Hepatocyte (in vitro differentiated cells): ENCODE results near the gene PRPF6. TPM values are rescaled to one million over a fixed set of nuclear protein-coding genes. Genes with fewer than 3 reads are reported as not detected.

Source experiments
- DNase-seq: peaks from one replicate; pipeline ENCODE4 v3.0.0-alpha.2; 2016; ENCODE audit warnings: low spot score
- H2AFZ ChIP-seq: fragments of 200-600 bp; sonication (generic); 2 replicates; pipeline ENCODE4 v1.6.0; 2016; ENCODE audit warnings: antibody characterized with exemption, mild to moderate bottlenecking
- H3K27ac ChIP-seq: fragments of 200-600 bp; sonication (generic); 2 replicates; pipeline ENCODE4 v1.5.1; 2016; ENCODE audit warnings: mild to moderate bottlenecking
- H3K27me3 ChIP-seq: fragments of 200-600 bp; sonication (generic); 2 replicates; pipeline ENCODE4 v1.6.1; 2016
- H3K36me3 ChIP-seq: fragments of 200-600 bp; sonication (generic); replicated peaks from 2 replicates; pipeline ENCODE4 v1.5.1; 2016; ENCODE audit warnings: low read depth; ENCODE audit not compliant: insufficient read depth
- H3K4me1 ChIP-seq: fragments of 200-600 bp; sonication (generic); 2 replicates; pipeline ENCODE4 v1.5.1; 2016; ENCODE audit warnings: mild to moderate bottlenecking, moderate library complexity; ENCODE audit not compliant: insufficient read depth
- H3K4me2 ChIP-seq: fragments of 200-600 bp; sonication (generic); 2 replicates; pipeline ENCODE4 v1.6.0; 2016
- H3K4me3 ChIP-seq: fragments of 200-600 bp; sonication (generic); 2 replicates; pipeline ENCODE4 v1.5.1; 2016; ENCODE audit warnings: mild to moderate bottlenecking
- H3K79me2 ChIP-seq: fragments of 200-600 bp; sonication (generic); 2 replicates; pipeline ENCODE4 v1.6.0; 2017; ENCODE audit warnings: mild to moderate bottlenecking
- H3K9me2 ChIP-seq: fragments of 200-600 bp; sonication (generic); replicated peaks from 2 replicates; pipeline ENCODE4 v1.6.0; 2017; ENCODE audit warnings: mild to moderate bottlenecking; ENCODE audit not compliant: insufficient read depth
- H3K9me3 ChIP-seq: fragments of 200-600 bp; sonication (generic); 2 replicates; pipeline ENCODE4 v1.5.1; 2016; ENCODE audit warnings: low read depth, mild to moderate bottlenecking
- H4K20me1 ChIP-seq: fragments of 200-600 bp; sonication (generic); 2 replicates; pipeline ENCODE4 v1.6.0; 2016; ENCODE audit warnings: mild to moderate bottlenecking; ENCODE audit not compliant: insufficient read depth, poor library complexity, severe bottlenecking
- CTCF ChIP-seq: fragments of 200-600 bp; sonication (generic); IDR thresholded peaks from 2 replicates; pipeline ENCODE4 v1.5.1; 2016; ENCODE audit warnings: antibody characterized with exemption, mild to moderate bottlenecking; ENCODE audit not compliant: poor library complexity
- EZH2 ChIP-seq: fragments of 200-600 bp; sonication (generic); IDR thresholded peaks from 2 replicates; pipeline ENCODE4 v1.6.1; 2016; ENCODE audit warnings: antibody characterized with exemption, mild to moderate bottlenecking, borderline replicate concordance
- EZH2phosphoT487 ChIP-seq: fragments of 200-600 bp; sonication (generic); IDR thresholded peaks from one replicate; pipeline ENCODE4 v1.6.1; 2018; ENCODE audit warnings: antibody characterized with exemption, mild to moderate bottlenecking, low read depth, moderate library complexity; ENCODE audit not compliant: unreplicated experiment, severe bottlenecking
- WGBS: methylation state at CpG from one replicate; pipeline ENCODE4 v1.1.6; 2016; ENCODE audit warnings: low lambda C conversion rate; ENCODE audit errors: missing lambda C conversion rate; 5-methylcytosine and 5-hydroxymethylcytosine counted together
- polyA plus RNA-seq: library from polyadenylated mRNA; unstranded; fragments of >200 nt; fragmentation: Nextera tagmentation; extraction: Ambion mirVana; gene quantifications from 2 replicates; pipeline ENCODE4 v1.2.1, GENCODE V29; 2016
- total RNA-seq: library from RNA; depleted of rRNA; stranded (reverse); fragments of >200 nt; gene quantifications from 2 replicates; pipeline ENCODE4 v1.2.3, GENCODE V29; 2014

PRPF6 gene
- total and polyA plus RNA-seq, 2 experiments from 2014 or later: 37.3 to 41.3 TPM

- peaks cover 31% of the 10 kb centered on the region for H3K4me1 ChIP-seq
- peaks cover under 1% of the 10 kb centered on the region for H4K20me1 ChIP-seq
- H3K79me2 ChIP-seq: no peaks in the 10 kb centered on the region
- peaks cover 44% of the 10 kb centered on the region for H3K27me3 ChIP-seq
- H3K27ac ChIP-seq: no peak overlapping the region
- H3K4me2 ChIP-seq: peak overlapping the region; percentile 99
- WGBS: 0% methylated on average over 7 of the region's 30 CpGs
- H3K9me3 ChIP-seq: no peaks in the 10 kb centered on the region
- no peak for DNase-seq
- H2AFZ ChIP-seq: no peak overlapping the region
- H3K4me3 ChIP-seq: peak overlapping the region; percentile 57
- H3K36me3 ChIP-seq: no peaks in the 10 kb centered on the region
- TF ChIP-seq EZH2 (no peak), CTCF (no peak), EZH2phosphoT487 (no peak)
- no peaks in the 10 kb centered on the region for H3K9me2 ChIP-seq
Observed at GRCh38 chr20:64038224-64038564, 57.3 kb downstream of the PRPF6 start.

GRCh38 chr20:64038565-64039292 is 57.8 kb downstream of the PRPF6 start:
- peak overlapping the region; percentile 84 for H2AFZ ChIP-seq
- no peaks in the 10 kb centered on the region for H3K9me3 ChIP-seq
- H3K79me2 ChIP-seq: no peaks in the 10 kb centered on the region
- H3K4me1 ChIP-seq: peaks cover 31% of the 10 kb centered on the region
- peak; percentile 62 for TF ChIP-seq CTCF
- no peak for TF ChIP-seq EZH2
- DNase-seq: peak; percentile 90
- no peaks in the 10 kb centered on the region for H4K20me1 ChIP-seq
- peak overlapping the region; percentile 57 for H3K4me3 ChIP-seq
- H3K27me3 ChIP-seq: peaks cover 49% of the 10 kb centered on the region
- no peaks in the 10 kb centered on the region for H3K9me2 ChIP-seq
- H3K36me3 ChIP-seq: no peaks in the 10 kb centered on the region
- WGBS: 1% methylated on average over 83 of the region's 91 CpGs
- no peak overlapping the region for H3K27ac ChIP-seq
- H3K4me2 ChIP-seq: peak overlapping the region; percentile 99

- H3K4me3 ChIP-seq: peak overlapping the region; percentile 57
- H3K27ac ChIP-seq: no peak overlapping the region
- 23% methylated on average over 14 of the region's 17 CpGs for whole genome bisulfite sequencing
- no peaks in the 10 kb centered on the region for H4K20me1 ChIP-seq
- peak overlapping the region; percentile 99 for H3K4me2 ChIP-seq
- no peaks in the 10 kb centered on the region for H3K36me3 ChIP-seq
- no peaks in the 10 kb centered on the region for H3K9me3 ChIP-seq
- no peak for DNase-seq
- H2AFZ ChIP-seq: peak overlapping the region; percentile 84
- H3K79me2 ChIP-seq: no peaks in the 10 kb centered on the region
- peaks cover 54% of the 10 kb centered on the region for H3K27me3 ChIP-seq
- TF ChIP-seq CTCF (no peak), EZH2 (no peak), EZH2phosphoT487 (no peak)
- peaks cover 31% of the 10 kb centered on the region for H3K4me1 ChIP-seq
- H3K9me2 ChIP-seq: no peaks in the 10 kb centered on the region
Observed at GRCh38 chr20:64039293-64040160, 58.6 kb downstream of the PRPF6 start.
